GM23338 (cell line): ENCODE measurements around the gene CACNB1. TPM values are rescaled to one million over a fixed set of nuclear protein-coding genes. Genes with fewer than 3 reads are reported as not detected.

ENCODE experiments used
- ATAC-seq: fragments of 200-7000 bp; cut with Tn5 transposase; 3 replicates; pipeline ENCODE4 v1.9.1; 2020
- DNase-seq: peaks from one replicate; pipeline ENCODE4 v3.0.0-alpha.2; 2015; ENCODE audit warnings: low spot score
- H2AFZ ChIP-seq: fragments of 200-600 bp; sonication (generic); 2 replicates; pipeline ENCODE4 v1.8.0; 2016; ENCODE audit warnings: antibody characterized with exemption, mild to moderate bottlenecking, moderate library complexity
- H3F3A ChIP-seq: fragments of 200-600 bp; sonication (generic); replicated peaks from 2 replicates; pipeline ENCODE4 v1.8.0; 2017; ENCODE audit warnings: antibody characterized with exemption, mixed run types, low read depth
- H3K27ac ChIP-seq: fragments of 200-600 bp; sonication (generic); 2 replicates; pipeline ENCODE4 v1.6.1; 2016; ENCODE audit warnings: low read depth
- H3K27me3 ChIP-seq: fragments of 200-600 bp; sonication (generic); 2 replicates; pipeline ENCODE4 v1.8.0; 2016; ENCODE audit warnings: mild to moderate bottlenecking, mixed run types, moderate library complexity; ENCODE audit not compliant: insufficient read depth
- H3K36me3 ChIP-seq: fragments of 200-600 bp; sonication (generic); 2 replicates; pipeline ENCODE4 v1.8.0; 2016; ENCODE audit warnings: mild to moderate bottlenecking; ENCODE audit not compliant: insufficient read depth
- H3K4me1 ChIP-seq: fragments of 200-600 bp; sonication (generic); 2 replicates; pipeline ENCODE4 v1.8.0; 2016; ENCODE audit warnings: mild to moderate bottlenecking, moderate library complexity; ENCODE audit not compliant: insufficient read depth
- H3K4me2 ChIP-seq: fragments of 200-600 bp; sonication (generic); 2 replicates; pipeline ENCODE4 v1.7.1; 2017; ENCODE audit warnings: mixed run types
- H3K4me3 ChIP-seq: fragments of 200-600 bp; sonication (generic); 2 replicates; pipeline ENCODE4 v1.6.1; 2016; ENCODE audit warnings: mixed run types
- H3K79me2 ChIP-seq: fragments of 200-600 bp; sonication (generic); replicated peaks from 2 replicates; pipeline ENCODE4 v1.8.0; 2017; ENCODE audit warnings: mild to moderate bottlenecking; ENCODE audit not compliant: insufficient read depth
- H3K9me2 ChIP-seq: fragments of 200-600 bp; sonication (generic); 2 replicates; pipeline ENCODE4 v1.8.0; 2017; ENCODE audit not compliant: insufficient read depth
- H4K20me1 ChIP-seq: fragments of 200-600 bp; sonication (generic); replicated peaks from 2 replicates; pipeline ENCODE4 v1.8.0; 2017; ENCODE audit warnings: mild to moderate bottlenecking; ENCODE audit not compliant: insufficient read depth
- H3K27ac Mint-ChIP-seq: 2 replicates; pipeline ENCODE4 v1.8.0; 2020; ENCODE audit warnings: inconsistent platforms, mild to moderate bottlenecking, moderate library complexity, mixed read lengths
- H3K27me3 Mint-ChIP-seq: 3 replicates; pipeline ENCODE4 v1.8.0; 2022; ENCODE audit warnings: low read depth, mild to moderate bottlenecking, moderate library complexity, mixed read lengths, inconsistent platforms; ENCODE audit not compliant: insufficient read depth, poor library complexity
- H3K36me3 Mint-ChIP-seq: 3 replicates; pipeline ENCODE4 v1.8.0; 2021; ENCODE audit warnings: low read depth, mild to moderate bottlenecking, inconsistent platforms, moderate library complexity, mixed read lengths
- H3K4me1 Mint-ChIP-seq: 3 replicates; pipeline ENCODE4 v1.8.0; 2020; ENCODE audit warnings: mild to moderate bottlenecking, inconsistent platforms, mixed read lengths
- H3K4me3 Mint-ChIP-seq: 3 replicates; pipeline ENCODE4 v1.8.0; 2021; ENCODE audit warnings: moderate library complexity, mild to moderate bottlenecking, inconsistent platforms, mixed read lengths
- H3K9me3 Mint-ChIP-seq: 3 replicates; pipeline ENCODE4 v1.8.0; 2020; ENCODE audit warnings: moderate library complexity, mild to moderate bottlenecking, inconsistent platforms, mixed read lengths
- CREB1 ChIP-seq: fragments of 250-450 bp; sonication (Bioruptor Pico); IDR thresholded peaks from 2 replicates; pipeline ENCODE4 v1.5.0; 2020; ENCODE audit warnings: low read depth, mild to moderate bottlenecking, moderate library complexity
- EZH2 ChIP-seq: fragments of 200-600 bp; sonication (generic); IDR thresholded peaks from one replicate; pipeline ENCODE4 v1.8.0; 2017; ENCODE audit warnings: antibody characterized with exemption, mild to moderate bottlenecking, low read depth; ENCODE audit not compliant: unreplicated experiment
- EZH2phosphoT487 ChIP-seq: fragments of 200-600 bp; sonication (generic); IDR thresholded peaks from one replicate; pipeline ENCODE4 v1.8.1; 2018; ENCODE audit warnings: antibody characterized with exemption; ENCODE audit not compliant: unreplicated experiment
- JUNB ChIP-seq: IDR thresholded peaks from one replicate; pipeline ENCODE4 v1.6.1; 2016; ENCODE audit warnings: antibody characterized with exemption; ENCODE audit not compliant: unreplicated experiment
- NANOG ChIP-seq: IDR thresholded peaks from 2 replicates; pipeline ENCODE4 v1.6.1; 2016; ENCODE audit warnings: antibody characterized with exemption, borderline replicate concordance
- POLR2AphosphoS5 ChIP-seq: IDR thresholded peaks from 2 replicates; pipeline ENCODE4 v1.6.1; 2016; ENCODE audit warnings: antibody characterized with exemption, low read depth
- ZNF114 ChIP-seq: fragments of 250-450 bp; sonication (Bioruptor Pico); IDR thresholded peaks from 2 replicates; pipeline ENCODE4 v1.5.0; 2020; ENCODE audit warnings: mild to moderate bottlenecking, moderate library complexity
- ZNF331 ChIP-seq: fragments of 250-450 bp; sonication (Bioruptor Pico); IDR thresholded peaks from 2 replicates; pipeline ENCODE4 v1.5.0; 2020; ENCODE audit warnings: low read depth, mild to moderate bottlenecking, moderate library complexity
- polyA plus RNA-seq: library from polyadenylated mRNA; unstranded; fragments of >200 nt; fragmentation: Nextera tagmentation; extraction: Ambion mirVana; gene quantifications from 2 replicates; pipeline ENCODE4 v1.2.1, GENCODE V29; 2016
- total RNA-seq: library from RNA; depleted of rRNA; stranded (reverse); fragments of >200 nt; shearing (Covaris generic); gene quantifications from 2 replicates; pipeline ENCODE4 v1.2.3, GENCODE V29; 2014
- TF ChIP-seq, protein P1 (sequence below): fragments of 250-450 bp; sonication (Bioruptor Pico); IDR thresholded peaks from 2 replicates; pipeline ENCODE4 v1.5.0; 2020; ENCODE audit warnings: mild to moderate bottlenecking, moderate library complexity
- TF ChIP-seq, protein P2 (sequence below), 2 experiments: fragments of 200-600 bp in 1 of 2; sonication (generic) in 1 of 2; conservative IDR thresholded peaks; 2 replicates each; pipeline versions ENCODE4 v1.5.1 to v1.6.1; 2016 to 2017; ENCODE audit warnings: antibody characterized with exemption in 2 of 2, low read depth in 2 of 2, mild to moderate bottlenecking in 2 of 2, moderate library complexity in 1 of 2
- TF ChIP-seq, protein P3 (sequence below): IDR thresholded peaks from one replicate; pipeline ENCODE4 v1.6.1; 2018; ENCODE audit warnings: antibody characterized with exemption; ENCODE audit not compliant: unreplicated experiment

The CACNB1 gene
- total and polyA plus RNA-seq, 2 experiments from 2014 or later, result 8.4 to 13.1 TPM

DNA sequence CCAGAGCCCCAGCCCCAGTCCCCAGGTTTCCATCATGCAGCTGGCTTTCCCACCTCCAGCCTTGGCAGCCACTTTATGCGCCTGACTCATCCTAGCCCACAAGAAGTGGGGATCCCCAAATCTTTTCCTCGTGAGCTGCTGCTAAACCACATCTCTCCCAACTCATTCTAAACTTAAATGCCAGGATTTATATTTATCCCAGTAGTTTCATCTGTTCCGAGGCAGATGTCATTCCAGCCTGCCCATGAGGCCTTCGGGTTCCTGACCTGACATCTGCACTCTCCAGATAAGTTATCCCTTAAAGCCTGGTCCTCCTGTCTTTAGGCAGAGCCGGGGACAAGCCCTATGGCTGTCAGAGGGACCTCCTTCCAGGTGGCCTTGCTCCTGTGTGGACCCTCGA lies 62.6 kb downstream of the CACNB1 start:
- H3K36me3 ChIP-seq, result no peaks in the 10 kb centered on the region
- no peaks in the 10 kb centered on the region for H3K4me1 ChIP-seq
- no peak for DNase-seq
- H3K9me2 ChIP-seq, result no peaks in the 10 kb centered on the region
- peaks cover 15% of the 10 kb centered on the region for H3K27me3 Mint-ChIP-seq
- no peaks in the 10 kb centered on the region for H4K20me1 ChIP-seq
- H3K27ac ChIP-seq, result no peak overlapping the region
- no peak overlapping the region for H3K4me3 ChIP-seq
- no peaks in the 10 kb centered on the region for H3K36me3 Mint-ChIP-seq
- no peak overlapping the region for H3K4me2 ChIP-seq
- H3K4me3 Mint-ChIP-seq, result no peak overlapping the region
- peaks cover 3% of the 10 kb centered on the region; the same call in 1 of the 3 replicates for H3K9me3 Mint-ChIP-seq
- peaks cover 8% of the 10 kb centered on the region; the same call in 2 of the 3 replicates for H3K4me1 Mint-ChIP-seq
- H3K27me3 ChIP-seq, result no peaks in the 10 kb centered on the region
- no peaks in the 10 kb centered on the region for H3F3A ChIP-seq
- H3K79me2 ChIP-seq, result no peaks in the 10 kb centered on the region
- H2AFZ ChIP-seq, result no peak overlapping the region
- no peak overlapping the region for H3K27ac Mint-ChIP-seq
- TF ChIP-seq, protein P1, sequence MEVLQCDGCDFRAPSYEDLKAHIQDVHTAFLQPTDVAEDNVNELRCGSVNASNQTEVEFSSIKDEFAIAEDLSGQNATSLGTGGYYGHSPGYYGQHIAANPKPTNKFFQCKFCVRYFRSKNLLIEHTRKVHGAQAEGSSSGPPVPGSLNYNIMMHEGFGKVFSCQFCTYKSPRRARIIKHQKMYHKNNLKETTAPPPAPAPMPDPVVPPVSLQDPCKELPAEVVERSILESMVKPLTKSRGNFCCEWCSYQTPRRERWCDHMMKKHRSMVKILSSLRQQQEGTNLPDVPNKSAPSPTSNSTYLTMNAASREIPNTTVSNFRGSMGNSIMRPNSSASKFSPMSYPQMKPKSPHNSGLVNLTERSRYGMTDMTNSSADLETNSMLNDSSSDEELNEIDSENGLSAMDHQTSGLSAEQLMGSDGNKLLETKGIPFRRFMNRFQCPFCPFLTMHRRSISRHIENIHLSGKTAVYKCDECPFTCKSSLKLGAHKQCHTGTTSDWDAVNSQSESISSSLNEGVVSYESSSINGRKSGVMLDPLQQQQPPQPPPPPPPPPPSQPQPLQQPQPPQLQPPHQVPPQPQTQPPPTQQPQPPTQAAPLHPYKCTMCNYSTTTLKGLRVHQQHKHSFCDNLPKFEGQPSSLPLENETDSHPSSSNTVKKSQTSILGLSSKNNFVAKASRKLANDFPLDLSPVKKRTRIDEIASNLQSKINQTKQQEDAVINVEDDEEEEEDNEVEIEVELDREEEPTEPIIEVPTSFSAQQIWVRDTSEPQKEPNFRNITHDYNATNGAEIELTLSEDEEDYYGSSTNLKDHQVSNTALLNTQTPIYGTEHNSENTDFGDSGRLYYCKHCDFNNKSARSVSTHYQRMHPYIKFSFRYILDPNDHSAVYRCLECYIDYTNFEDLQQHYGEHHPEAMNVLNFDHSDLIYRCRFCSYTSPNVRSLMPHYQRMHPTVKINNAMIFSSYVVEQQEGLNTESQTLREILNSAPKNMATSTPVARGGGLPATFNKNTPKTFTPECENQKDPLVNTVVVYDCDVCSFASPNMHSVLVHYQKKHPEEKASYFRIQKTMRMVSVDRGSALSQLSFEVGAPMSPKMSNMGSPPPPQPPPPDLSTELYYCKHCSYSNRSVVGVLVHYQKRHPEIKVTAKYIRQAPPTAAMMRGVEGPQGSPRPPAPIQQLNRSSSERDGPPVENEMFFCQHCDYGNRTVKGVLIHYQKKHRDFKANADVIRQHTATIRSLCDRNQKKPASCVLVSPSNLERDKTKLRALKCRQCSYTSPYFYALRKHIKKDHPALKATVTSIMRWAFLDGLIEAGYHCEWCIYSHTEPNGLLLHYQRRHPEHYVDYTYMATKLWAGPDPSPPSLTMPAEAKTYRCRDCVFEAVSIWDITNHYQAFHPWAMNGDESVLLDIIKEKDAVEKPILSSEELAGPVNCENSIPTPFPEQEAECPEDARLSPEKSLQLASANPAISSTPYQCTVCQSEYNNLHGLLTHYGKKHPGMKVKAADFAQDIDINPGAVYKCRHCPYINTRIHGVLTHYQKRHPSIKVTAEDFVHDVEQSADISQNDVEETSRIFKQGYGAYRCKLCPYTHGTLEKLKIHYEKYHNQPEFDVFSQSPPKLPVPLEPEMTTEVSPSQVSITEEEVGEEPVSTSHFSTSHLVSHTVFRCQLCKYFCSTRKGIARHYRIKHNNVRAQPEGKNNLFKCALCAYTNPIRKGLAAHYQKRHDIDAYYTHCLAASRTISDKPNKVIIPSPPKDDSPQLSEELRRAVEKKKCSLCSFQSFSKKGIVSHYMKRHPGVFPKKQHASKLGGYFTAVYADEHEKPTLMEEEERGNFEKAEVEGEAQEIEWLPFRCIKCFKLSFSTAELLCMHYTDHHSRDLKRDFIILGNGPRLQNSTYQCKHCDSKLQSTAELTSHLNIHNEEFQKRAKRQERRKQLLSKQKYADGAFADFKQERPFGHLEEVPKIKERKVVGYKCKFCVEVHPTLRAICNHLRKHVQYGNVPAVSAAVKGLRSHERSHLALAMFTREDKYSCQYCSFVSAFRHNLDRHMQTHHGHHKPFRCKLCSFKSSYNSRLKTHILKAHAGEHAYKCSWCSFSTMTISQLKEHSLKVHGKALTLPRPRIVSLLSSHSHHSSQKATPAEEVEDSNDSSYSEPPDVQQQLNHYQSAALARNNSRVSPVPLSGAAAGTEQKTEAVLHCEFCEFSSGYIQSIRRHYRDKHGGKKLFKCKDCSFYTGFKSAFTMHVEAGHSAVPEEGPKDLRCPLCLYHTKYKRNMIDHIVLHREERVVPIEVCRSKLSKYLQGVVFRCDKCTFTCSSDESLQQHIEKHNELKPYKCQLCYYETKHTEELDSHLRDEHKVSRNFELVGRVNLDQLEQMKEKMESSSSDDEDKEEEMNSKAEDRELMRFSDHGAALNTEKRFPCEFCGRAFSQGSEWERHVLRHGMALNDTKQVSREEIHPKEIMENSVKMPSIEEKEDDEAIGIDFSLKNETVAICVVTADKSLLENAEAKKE, result no peak
- TF ChIP-seq CREB1 (CRISPR knock-in tag), result no peak
- TF ChIP-seq, protein P2, sequence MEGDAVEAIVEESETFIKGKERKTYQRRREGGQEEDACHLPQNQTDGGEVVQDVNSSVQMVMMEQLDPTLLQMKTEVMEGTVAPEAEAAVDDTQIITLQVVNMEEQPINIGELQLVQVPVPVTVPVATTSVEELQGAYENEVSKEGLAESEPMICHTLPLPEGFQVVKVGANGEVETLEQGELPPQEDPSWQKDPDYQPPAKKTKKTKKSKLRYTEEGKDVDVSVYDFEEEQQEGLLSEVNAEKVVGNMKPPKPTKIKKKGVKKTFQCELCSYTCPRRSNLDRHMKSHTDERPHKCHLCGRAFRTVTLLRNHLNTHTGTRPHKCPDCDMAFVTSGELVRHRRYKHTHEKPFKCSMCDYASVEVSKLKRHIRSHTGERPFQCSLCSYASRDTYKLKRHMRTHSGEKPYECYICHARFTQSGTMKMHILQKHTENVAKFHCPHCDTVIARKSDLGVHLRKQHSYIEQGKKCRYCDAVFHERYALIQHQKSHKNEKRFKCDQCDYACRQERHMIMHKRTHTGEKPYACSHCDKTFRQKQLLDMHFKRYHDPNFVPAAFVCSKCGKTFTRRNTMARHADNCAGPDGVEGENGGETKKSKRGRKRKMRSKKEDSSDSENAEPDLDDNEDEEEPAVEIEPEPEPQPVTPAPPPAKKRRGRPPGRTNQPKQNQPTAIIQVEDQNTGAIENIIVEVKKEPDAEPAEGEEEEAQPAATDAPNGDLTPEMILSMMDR (conservative IDR thresholded peaks at IDR 0.05; ENCODE audit: low read depth in 2 of 2), result no peak
- no peak for TF ChIP-seq JUNB
- no peak for TF ChIP-seq EZH2
- no peak for TF ChIP-seq EZH2phosphoT487
- TF ChIP-seq POLR2AphosphoS5, result no peak
- no peak for TF ChIP-seq NANOG
- TF ChIP-seq, protein P3, sequence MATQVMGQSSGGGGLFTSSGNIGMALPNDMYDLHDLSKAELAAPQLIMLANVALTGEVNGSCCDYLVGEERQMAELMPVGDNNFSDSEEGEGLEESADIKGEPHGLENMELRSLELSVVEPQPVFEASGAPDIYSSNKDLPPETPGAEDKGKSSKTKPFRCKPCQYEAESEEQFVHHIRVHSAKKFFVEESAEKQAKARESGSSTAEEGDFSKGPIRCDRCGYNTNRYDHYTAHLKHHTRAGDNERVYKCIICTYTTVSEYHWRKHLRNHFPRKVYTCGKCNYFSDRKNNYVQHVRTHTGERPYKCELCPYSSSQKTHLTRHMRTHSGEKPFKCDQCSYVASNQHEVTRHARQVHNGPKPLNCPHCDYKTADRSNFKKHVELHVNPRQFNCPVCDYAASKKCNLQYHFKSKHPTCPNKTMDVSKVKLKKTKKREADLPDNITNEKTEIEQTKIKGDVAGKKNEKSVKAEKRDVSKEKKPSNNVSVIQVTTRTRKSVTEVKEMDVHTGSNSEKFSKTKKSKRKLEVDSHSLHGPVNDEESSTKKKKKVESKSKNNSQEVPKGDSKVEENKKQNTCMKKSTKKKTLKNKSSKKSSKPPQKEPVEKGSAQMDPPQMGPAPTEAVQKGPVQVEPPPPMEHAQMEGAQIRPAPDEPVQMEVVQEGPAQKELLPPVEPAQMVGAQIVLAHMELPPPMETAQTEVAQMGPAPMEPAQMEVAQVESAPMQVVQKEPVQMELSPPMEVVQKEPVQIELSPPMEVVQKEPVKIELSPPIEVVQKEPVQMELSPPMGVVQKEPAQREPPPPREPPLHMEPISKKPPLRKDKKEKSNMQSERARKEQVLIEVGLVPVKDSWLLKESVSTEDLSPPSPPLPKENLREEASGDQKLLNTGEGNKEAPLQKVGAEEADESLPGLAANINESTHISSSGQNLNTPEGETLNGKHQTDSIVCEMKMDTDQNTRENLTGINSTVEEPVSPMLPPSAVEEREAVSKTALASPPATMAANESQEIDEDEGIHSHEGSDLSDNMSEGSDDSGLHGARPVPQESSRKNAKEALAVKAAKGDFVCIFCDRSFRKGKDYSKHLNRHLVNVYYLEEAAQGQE, result no peak
- no peak for TF ChIP-seq ZNF331 (CRISPR knock-in tag)
- TF ChIP-seq ZNF114 (CRISPR knock-in tag), result no peak
- no peak for ATAC-seq
